Trophoblast cell (in vitro differentiated cells and primary cell): ENCODE measurements around the gene DNLZ.

Source experiments
- DNase-seq, 2 donors: peaks; one replicate each; pipeline ENCODE4 v3.0.0-alpha.2; 2016
- H2AFZ ChIP-seq: 2 replicates; pipeline ENCODE4 v1.6.1; 2013; ENCODE audit warnings: low read length, moderate library complexity, mild to moderate bottlenecking; ENCODE audit not compliant: insufficient read depth, poor library complexity
- H2AK5ac ChIP-seq: 2 replicates; pipeline ENCODE4 v1.6.1; 2013; ENCODE audit warnings: mild to moderate bottlenecking, low read length
- H2BK120ac ChIP-seq: 2 replicates; pipeline ENCODE4 v1.6.1; 2013; ENCODE audit warnings: low read length, mild to moderate bottlenecking, moderate library complexity; ENCODE audit not compliant: insufficient read depth, poor library complexity
- H2BK12ac ChIP-seq: 2 replicates; pipeline ENCODE4 v1.6.1; 2013; ENCODE audit warnings: mild to moderate bottlenecking, low read length, moderate library complexity
- H2BK5ac ChIP-seq: 2 replicates; pipeline ENCODE4 v1.6.1; 2013; ENCODE audit warnings: low read length, low read depth, moderate library complexity, mild to moderate bottlenecking; ENCODE audit not compliant: poor library complexity
- H3K14ac ChIP-seq: 2 replicates; pipeline ENCODE4 v1.6.1; 2013; ENCODE audit warnings: mild to moderate bottlenecking, low read length
- H3K18ac ChIP-seq: 2 replicates; pipeline ENCODE4 v1.6.1; 2013; ENCODE audit warnings: mild to moderate bottlenecking, low read length
- H3K23ac ChIP-seq: 2 replicates; pipeline ENCODE4 v1.6.1; 2013; ENCODE audit warnings: low read length
- H3K27ac ChIP-seq: 2 replicates; pipeline ENCODE4 v1.5.1; 2013; ENCODE audit warnings: low read depth, mild to moderate bottlenecking, inconsistent platforms, low read length, moderate library complexity
- H3K27me3 ChIP-seq: 2 replicates; pipeline ENCODE4 v1.6.1; 2013; ENCODE audit warnings: inconsistent platforms, mild to moderate bottlenecking, low read length, moderate library complexity; ENCODE audit not compliant: insufficient read depth
- H3K36me3 ChIP-seq, 2 experiments: 1 replicate in 1 of 2; 2 replicates in 1 of 2; pipeline ENCODE4 v1.6.1; 2013; ENCODE audit warnings: low read length in 2 of 2, mild to moderate bottlenecking in 2 of 2, moderate library complexity in 1 of 2; ENCODE audit not compliant: insufficient read depth in 2 of 2, control insufficient read depth in 1 of 2
- H3K4ac ChIP-seq: 2 replicates; pipeline ENCODE4 v1.6.1; 2013; ENCODE audit warnings: low read depth, mild to moderate bottlenecking, low read length, moderate library complexity
- H3K4me1 ChIP-seq, 2 experiments: 1 replicate in 1 of 2; 2 replicates in 1 of 2; pipeline ENCODE4 v1.6.1; 2013; ENCODE audit warnings: low read length in 2 of 2, mild to moderate bottlenecking in 2 of 2, moderate library complexity in 1 of 2; ENCODE audit not compliant: insufficient read depth in 2 of 2, control insufficient read depth in 1 of 2
- H3K4me2 ChIP-seq: 2 replicates; pipeline ENCODE4 v1.6.1; 2013; ENCODE audit warnings: inconsistent platforms, mild to moderate bottlenecking, low read length, moderate library complexity
- H3K4me3 ChIP-seq: 2 replicates; pipeline ENCODE4 v1.5.1; 2013; ENCODE audit warnings: mild to moderate bottlenecking, low read depth, low read length, inconsistent platforms
- H3K79me1 ChIP-seq: one replicate; pipeline ENCODE4 v1.6.1; 2013; ENCODE audit warnings: low read length
- H3K79me2 ChIP-seq: 2 replicates; pipeline ENCODE4 v1.6.1; 2013; ENCODE audit warnings: low read length, mild to moderate bottlenecking; ENCODE audit not compliant: control insufficient read depth, insufficient read depth, poor library complexity
- H3K9ac ChIP-seq: 2 replicates; pipeline ENCODE4 v1.6.1; 2013; ENCODE audit warnings: mild to moderate bottlenecking, low read length
- H3K9me3 ChIP-seq: 2 replicates; pipeline ENCODE4 v1.6.1; 2013; ENCODE audit warnings: low read depth, mild to moderate bottlenecking, control low read depth, inconsistent platforms, low read length; ENCODE audit not compliant: insufficient read depth
- H4K12ac ChIP-seq: 2 replicates; pipeline ENCODE4 v1.6.1; 2013; ENCODE audit warnings: low read depth, mild to moderate bottlenecking, low read length, moderate library complexity
- H4K8ac ChIP-seq: 2 replicates; pipeline ENCODE4 v1.6.1; 2013; ENCODE audit warnings: low read depth, mild to moderate bottlenecking, low read length, moderate library complexity
- H4K91ac ChIP-seq: one replicate; pipeline ENCODE4 v1.6.1; 2013; ENCODE audit warnings: low read depth, mild to moderate bottlenecking, low read length, moderate library complexity
- WGBS: extraction: QIAGEN DNeasy Blood & Tissue Kit; methylation state at CpG from one replicate; pipeline ENCODE4 v1.1.7; 2013; ENCODE audit warnings: missing lambda C conversion rate; ENCODE audit not compliant: insufficient read length, insufficient coverage; ENCODE audit errors: extremely low coverage; 5-methylcytosine and 5-hydroxymethylcytosine counted together

DNLZ gene

GRCh38 chr9:136339958-136340310, 23.6 kb downstream of the DNLZ start:
- H3K4me2 ChIP-seq = no peak overlapping the region
- H4K12ac ChIP-seq = no peak overlapping the region
- H3K79me2 ChIP-seq = no peaks in the 10 kb centered on the region
- H2AK5ac ChIP-seq = no peak overlapping the region
- peaks cover 3% of the 10 kb centered on the region for H3K79me1 ChIP-seq
- no peaks in the 10 kb centered on the region for H3K9me3 ChIP-seq
- no peak overlapping the region for H4K91ac ChIP-seq
- H3K4me1 ChIP-seq = peaks cover 9 to 12% of the 10 kb centered on the region in 2 experiments
- no peak overlapping the region for H4K8ac ChIP-seq
- no CpG with 5 or more reads among the region's 12 CpGs for WGBS
- H3K36me3 ChIP-seq = peaks cover 40 to 43% of the 10 kb centered on the region in 2 experiments
- H3K14ac ChIP-seq = no peak overlapping the region
- H2BK120ac ChIP-seq = no peak overlapping the region
- H2BK12ac ChIP-seq = no peak overlapping the region
- no peak overlapping the region for H2AFZ ChIP-seq
- no peak overlapping the region for H3K4me3 ChIP-seq
- H3K23ac ChIP-seq = no peak overlapping the region
- no peak overlapping the region for H3K27ac ChIP-seq
- H3K27me3 ChIP-seq = no peaks in the 10 kb centered on the region
- DNase-seq = no peak
- H3K9ac ChIP-seq = no peak overlapping the region
- no peak overlapping the region for H3K18ac ChIP-seq
- H2BK5ac ChIP-seq = no peak overlapping the region
- no peak overlapping the region for H3K4ac ChIP-seq

- Histone ChIP-seq H3K4me2 (no peak overlapping the region), H2BK5ac (no peak overlapping the region), H3K14ac (no peak overlapping the region), H3K79me2 (no peaks in the 10 kb centered on the region), H3K4me3 (no peak overlapping the region), H2AK5ac (no peak overlapping the region), H2BK12ac (no peak overlapping the region), H3K27me3 (no peaks in the 10 kb centered on the region), H3K27ac (no peak overlapping the region), H3K9ac (no peak overlapping the region), H3K18ac (no peak overlapping the region), H2AFZ (no peak overlapping the region), H3K79me1 (peaks cover 3% of the 10 kb centered on the region), H3K23ac (no peak overlapping the region), H4K91ac (no peak overlapping the region), H3K9me3 (no peaks in the 10 kb centered on the region), H3K4ac (no peak overlapping the region), H2BK120ac (no peak overlapping the region), H4K12ac (no peak overlapping the region), H4K8ac (no peak overlapping the region), H3K4me1 (peaks cover 9 to 12% of the 10 kb centered on the region in 2 experiments), H3K36me3 (peaks cover 40 to 49% of the 10 kb centered on the region in 2 experiments)
- no CpG with 5 or more reads among the region's 32 CpGs for WGBS
- DNase-seq = peak; percentile 67 to 86
These were observed 24.2 kb downstream of the DNLZ start for GRCh38 chr9:136339173-136339957.

GRCh38 chr9:136338511-136338910, 25.0 kb downstream of the DNLZ start:
- H2BK5ac ChIP-seq = no peak overlapping the region
- H3K36me3 ChIP-seq = peaks cover 39 to 53% of the 10 kb centered on the region in 2 experiments
- peaks cover 9 to 12% of the 10 kb centered on the region in 2 experiments for H3K4me1 ChIP-seq

GRCh38 chr9:136337416-136338395, 25.8 kb downstream of the DNLZ start:
- no peaks in the 10 kb centered on the region for H3K79me2 ChIP-seq
- peaks cover 39 to 53% of the 10 kb centered on the region in 2 experiments for H3K36me3 ChIP-seq
- no peak overlapping the region for H4K8ac ChIP-seq
- DNase-seq = no peak
- H3K79me1 ChIP-seq = peaks cover 3% of the 10 kb centered on the region
- H3K4me2 ChIP-seq = no peak overlapping the region
- no peak overlapping the region for H2BK120ac ChIP-seq
- no peak overlapping the region for H2BK12ac ChIP-seq
- no peak overlapping the region for H3K9ac ChIP-seq
- no peak overlapping the region for H3K14ac ChIP-seq
- no peak overlapping the region for H2AFZ ChIP-seq
- H3K4ac ChIP-seq = no peak overlapping the region
- no peak overlapping the region for H3K27ac ChIP-seq
- H2BK5ac ChIP-seq = no peak overlapping the region
- H3K27me3 ChIP-seq = no peaks in the 10 kb centered on the region
- H3K4me3 ChIP-seq = no peak overlapping the region
- H3K23ac ChIP-seq = no peak overlapping the region
- no peaks in the 10 kb centered on the region for H3K9me3 ChIP-seq
- no peak overlapping the region for H4K91ac ChIP-seq
- peaks cover 3 to 5% of the 10 kb centered on the region in 2 experiments for H3K4me1 ChIP-seq
- no CpG with 5 or more reads among the region's 43 CpGs for WGBS
- no peak overlapping the region for H2AK5ac ChIP-seq
- no peak overlapping the region for H3K18ac ChIP-seq
- no peak overlapping the region for H4K12ac ChIP-seq

More at GRCh38 chr9:136338511-136338910, 25.0 kb downstream of the DNLZ start:
- no CpG with 5 or more reads among the region's 25 CpGs for WGBS
- peaks cover 3% of the 10 kb centered on the region for H3K79me1 ChIP-seq
- H3K18ac ChIP-seq = no peak overlapping the region
- H3K4me2 ChIP-seq = no peak overlapping the region
- H3K9me3 ChIP-seq = no peaks in the 10 kb centered on the region
- H4K12ac ChIP-seq = no peak overlapping the region
- no peak overlapping the region for H2BK12ac ChIP-seq
- no peak for DNase-seq
- no peak overlapping the region for H3K9ac ChIP-seq
- H3K14ac ChIP-seq = no peak overlapping the region
- H4K91ac ChIP-seq = no peak overlapping the region
- no peak overlapping the region for H2AFZ ChIP-seq
- H3K27ac ChIP-seq = no peak overlapping the region
- no peak overlapping the region for H3K4me3 ChIP-seq
- no peaks in the 10 kb centered on the region for H3K79me2 ChIP-seq
- no peak overlapping the region for H3K23ac ChIP-seq
- H2AK5ac ChIP-seq = no peak overlapping the region
- H4K8ac ChIP-seq = no peak overlapping the region
- H3K27me3 ChIP-seq = no peaks in the 10 kb centered on the region
- H2BK120ac ChIP-seq = no peak overlapping the region
- no peak overlapping the region for H3K4ac ChIP-seq
